H9 (cell line): ENCODE results near the gene GATA2. TPM values are rescaled to one million over a fixed set of nuclear protein-coding genes. Genes with fewer than 3 reads are reported as not detected.

Experiments used
- DNase-seq: peaks from one replicate; pipeline ENCODE4 v3.0.0-alpha.2; 2017
- H2AFZ ChIP-seq: one replicate; pipeline ENCODE4 v1.6.1; 2013; ENCODE audit warnings: mild to moderate bottlenecking, low read length, control low read depth, moderate library complexity
- H2AK5ac ChIP-seq: 2 replicates; pipeline ENCODE4 v1.6.1; 2013; ENCODE audit warnings: low read length, control low read depth, mixed read lengths; ENCODE audit not compliant: insufficient read length
- H2BK120ac ChIP-seq: one replicate; pipeline ENCODE4 v1.6.1; 2013; ENCODE audit warnings: low read depth, mild to moderate bottlenecking, low read length, control low read depth, inconsistent platforms; ENCODE audit not compliant: poor library complexity, severe bottlenecking
- H2BK12ac ChIP-seq: 2 replicates; pipeline ENCODE4 v1.6.1; 2013; ENCODE audit warnings: low read length, control low read depth, mixed read lengths, low read depth; ENCODE audit not compliant: insufficient read length
- H2BK15ac ChIP-seq: 2 replicates; pipeline ENCODE4 v1.6.1; 2013; ENCODE audit warnings: low read depth, low read length, control low read depth
- H2BK20ac ChIP-seq: one replicate; pipeline ENCODE4 v1.6.1; 2013; ENCODE audit warnings: low read depth, mild to moderate bottlenecking, low read length, control low read depth, inconsistent platforms; ENCODE audit not compliant: poor library complexity, severe bottlenecking
- H2BK5ac ChIP-seq: 2 replicates; pipeline ENCODE4 v1.6.1; 2013; ENCODE audit warnings: low read length, control low read depth, mixed read lengths; ENCODE audit not compliant: insufficient read length
- H3K14ac ChIP-seq: 2 replicates; pipeline ENCODE4 v1.6.1; 2013; ENCODE audit warnings: low read length, control low read depth; ENCODE audit not compliant: insufficient read depth
- H3K18ac ChIP-seq: 2 replicates; pipeline ENCODE4 v1.6.1; 2013; ENCODE audit warnings: low read depth, mild to moderate bottlenecking, mixed read lengths, low read length, control low read depth; ENCODE audit not compliant: insufficient read length
- H3K23ac ChIP-seq: 2 replicates; pipeline ENCODE4 v1.6.1; 2013; ENCODE audit warnings: low read length, control low read depth, mixed read lengths, low read depth; ENCODE audit not compliant: insufficient read length
- H3K23me2 ChIP-seq: 2 replicates; pipeline ENCODE4 v1.6.1; 2013; ENCODE audit warnings: low read depth, mild to moderate bottlenecking, mixed read lengths, low read length, control low read depth; ENCODE audit not compliant: insufficient read length, poor library complexity, severe bottlenecking
- H3K27ac ChIP-seq: 2 replicates; pipeline ENCODE4 v1.5.1; 2013; ENCODE audit warnings: low read length, control low read depth, mixed read lengths, low read depth; ENCODE audit not compliant: insufficient read length
- H3K27me3 ChIP-seq: 2 replicates; pipeline ENCODE4 v1.6.1; 2013; ENCODE audit warnings: low read length, control low read depth, inconsistent platforms; ENCODE audit not compliant: insufficient read depth
- H3K4ac ChIP-seq: 2 replicates; pipeline ENCODE4 v1.6.1; 2013; ENCODE audit warnings: low read depth, mild to moderate bottlenecking, control low read depth, inconsistent platforms, low read length, moderate library complexity
- H3K4me1 ChIP-seq: 2 replicates; pipeline ENCODE4 v1.6.1; 2013; ENCODE audit warnings: low read length, control low read depth, inconsistent platforms; ENCODE audit not compliant: insufficient read depth
- H3K4me2 ChIP-seq: 2 replicates; pipeline ENCODE4 v1.6.1; 2013; ENCODE audit warnings: low read length, control low read depth, mixed read lengths; ENCODE audit not compliant: insufficient read length, insufficient read depth
- H3K56ac ChIP-seq: 2 replicates; pipeline ENCODE4 v1.6.1; 2013; ENCODE audit warnings: low read depth, mild to moderate bottlenecking, mixed read lengths, low read length, control low read depth; ENCODE audit not compliant: insufficient read length
- H3K79me1 ChIP-seq: 2 replicates; pipeline ENCODE4 v1.6.1; 2013; ENCODE audit warnings: low read depth, mild to moderate bottlenecking, moderate library complexity, low read length, control low read depth, inconsistent platforms; ENCODE audit not compliant: insufficient read depth, poor library complexity, severe bottlenecking
- H3K79me2 ChIP-seq: 2 replicates; pipeline ENCODE4 v1.6.1; 2013; ENCODE audit warnings: low read length, control low read depth, inconsistent platforms; ENCODE audit not compliant: insufficient read depth
- H3K9ac ChIP-seq: 2 replicates; pipeline ENCODE4 v1.6.1; 2013; ENCODE audit warnings: low read length, control low read depth, mixed read lengths; ENCODE audit not compliant: insufficient read length; ENCODE audit errors: extremely low read depth
- H3K9me3 ChIP-seq: one replicate; pipeline ENCODE4 v1.6.1; 2013; ENCODE audit warnings: low read depth, low read length, inconsistent platforms; ENCODE audit not compliant: control insufficient read depth
- H3T11ph ChIP-seq: one replicate; pipeline ENCODE4 v1.6.1; 2013; ENCODE audit warnings: mild to moderate bottlenecking, low read length, control low read depth, inconsistent platforms
- H4K20me1 ChIP-seq: one replicate; pipeline ENCODE4 v1.6.1; 2013; ENCODE audit not compliant: control insufficient read depth, insufficient read length, insufficient read depth
- H4K5ac ChIP-seq: 2 replicates; pipeline ENCODE4 v1.6.1; 2013; ENCODE audit warnings: low read depth, mild to moderate bottlenecking, mixed read lengths, low read length, control low read depth; ENCODE audit not compliant: insufficient read length
- H4K8ac ChIP-seq: replicated peaks from 2 replicates; pipeline ENCODE4 v1.6.1; 2013; ENCODE audit warnings: low read length, control low read depth, mixed read lengths, low read depth; ENCODE audit not compliant: insufficient read length
- H4K91ac ChIP-seq: 2 replicates; pipeline ENCODE4 v1.6.1; 2013; ENCODE audit warnings: low read depth, mild to moderate bottlenecking, moderate library complexity, mixed read lengths, low read length, control low read depth; ENCODE audit not compliant: insufficient read length
- H3K27ac Mint-ChIP-seq, 3 experiments: 2 replicates in 2 of 3; 3 replicates in 1 of 3; pipeline ENCODE4 v1.8.0; 2020 to 2021; ENCODE audit warnings: mixed read lengths in 3 of 3, mild to moderate bottlenecking in 1 of 3, moderate library complexity in 1 of 3
- H3K27me3 Mint-ChIP-seq: 2 replicates; pipeline ENCODE4 v1.8.0; 2021; ENCODE audit warnings: low read depth, mild to moderate bottlenecking, moderate library complexity, mixed read lengths
- H3K36me3 Mint-ChIP-seq, 3 experiments: 2 replicates in 2 of 3; 3 replicates in 1 of 3; pipeline ENCODE4 v1.8.0; 2020 to 2021; ENCODE audit warnings: low read depth in 3 of 3, mixed read lengths in 3 of 3; ENCODE audit not compliant: insufficient read depth in 1 of 3
- H3K4me1 Mint-ChIP-seq, 2 experiments: 2 replicates each; pipeline ENCODE4 v1.8.0; 2020; ENCODE audit warnings: mixed read lengths in 2 of 2
- H3K4me3 Mint-ChIP-seq, 2 experiments: 2 replicates in 1 of 2; 3 replicates in 1 of 2; pipeline ENCODE4 v1.8.0; 2020 to 2021; ENCODE audit warnings: mild to moderate bottlenecking in 2 of 2, mixed read lengths in 2 of 2, moderate library complexity in 1 of 2
- H3K9me3 Mint-ChIP-seq, 2 experiments: 2 replicates in 1 of 2; 3 replicates in 1 of 2; pipeline ENCODE4 v1.8.0; 2020; ENCODE audit warnings: mild to moderate bottlenecking in 2 of 2, mixed read lengths in 2 of 2, moderate library complexity in 1 of 2
- WGBS: extraction: QIAGEN DNeasy Blood & Tissue Kit; methylation state at CpG from one replicate; pipeline ENCODE4 v1.1.7; 2013; ENCODE audit warnings: missing lambda C conversion rate, low lambda C conversion rate, mixed read lengths; ENCODE audit not compliant: insufficient read length; ENCODE audit errors: extremely low coverage; 5-methylcytosine and 5-hydroxymethylcytosine counted together
- total RNA-seq: library from RNA; stranded (reverse); gene quantifications from 2 replicates; pipeline ENCODE4 v1.2.1, GENCODE V29; 2021
- TF ChIP-seq, protein P1 (sequence below): fragments of 200-600 bp; sonication (generic); conservative IDR thresholded peaks from 3 replicates; pipeline ENCODE4 v1.8.0; 2021; ENCODE audit warnings: antibody characterized with exemption, mild to moderate bottlenecking

The GATA2 gene
- total RNA-seq, 1 experiment from 2014 or later, result 1.9 TPM

DNA sequence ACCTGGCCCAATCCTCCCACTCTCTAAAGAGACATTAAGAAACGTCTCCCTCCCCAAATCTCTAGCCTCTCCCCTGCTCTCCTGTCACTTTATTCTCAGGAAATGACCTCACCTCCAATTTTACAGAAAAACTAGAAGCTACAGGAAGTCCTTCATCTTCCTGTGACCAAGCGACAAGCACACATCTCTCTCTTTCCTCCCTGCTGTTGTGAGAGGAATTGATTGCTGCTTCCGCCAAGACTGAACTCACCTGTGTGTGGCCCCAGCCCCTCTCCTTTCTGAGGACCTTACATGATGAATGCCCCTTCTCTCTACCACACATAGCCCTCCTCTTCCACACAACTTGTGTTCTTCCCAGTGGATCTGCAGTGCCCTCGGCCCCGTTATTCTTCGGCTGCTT lies 44.5 kb downstream of the GATA2 start:
- TF ChIP-seq, protein P1, sequence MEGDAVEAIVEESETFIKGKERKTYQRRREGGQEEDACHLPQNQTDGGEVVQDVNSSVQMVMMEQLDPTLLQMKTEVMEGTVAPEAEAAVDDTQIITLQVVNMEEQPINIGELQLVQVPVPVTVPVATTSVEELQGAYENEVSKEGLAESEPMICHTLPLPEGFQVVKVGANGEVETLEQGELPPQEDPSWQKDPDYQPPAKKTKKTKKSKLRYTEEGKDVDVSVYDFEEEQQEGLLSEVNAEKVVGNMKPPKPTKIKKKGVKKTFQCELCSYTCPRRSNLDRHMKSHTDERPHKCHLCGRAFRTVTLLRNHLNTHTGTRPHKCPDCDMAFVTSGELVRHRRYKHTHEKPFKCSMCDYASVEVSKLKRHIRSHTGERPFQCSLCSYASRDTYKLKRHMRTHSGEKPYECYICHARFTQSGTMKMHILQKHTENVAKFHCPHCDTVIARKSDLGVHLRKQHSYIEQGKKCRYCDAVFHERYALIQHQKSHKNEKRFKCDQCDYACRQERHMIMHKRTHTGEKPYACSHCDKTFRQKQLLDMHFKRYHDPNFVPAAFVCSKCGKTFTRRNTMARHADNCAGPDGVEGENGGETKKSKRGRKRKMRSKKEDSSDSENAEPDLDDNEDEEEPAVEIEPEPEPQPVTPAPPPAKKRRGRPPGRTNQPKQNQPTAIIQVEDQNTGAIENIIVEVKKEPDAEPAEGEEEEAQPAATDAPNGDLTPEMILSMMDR, result no peak
- Histone ChIP-seq H3K79me2 (no peaks in the 10 kb centered on the region), H3K4me1 (no peaks in the 10 kb centered on the region), H2BK120ac (no peak overlapping the region), H2AK5ac (no peak overlapping the region), H3K18ac (no peak overlapping the region), H3K27me3 (no peaks in the 10 kb centered on the region; the same call in 1 of the 2 replicates), H3K9ac (no peak overlapping the region), H2BK20ac (no peak overlapping the region), H3K27ac (no peak overlapping the region), H3K4me2 (no peak overlapping the region), H2BK15ac (no peak overlapping the region), H3K14ac (no peak overlapping the region; the same call in 1 of the 2 replicates), H3T11ph (no peak overlapping the region), H3K79me1 (no peaks in the 10 kb centered on the region), H2BK12ac (no peak overlapping the region), H3K9me3 (no peaks in the 10 kb centered on the region), H2AFZ (no peak overlapping the region), H4K91ac (no peak overlapping the region), H2BK5ac (no peak overlapping the region), H3K23ac (no peak overlapping the region), H3K4ac (no peak overlapping the region), H3K56ac (no peak overlapping the region), H4K20me1 (peaks cover 2% of the 10 kb centered on the region), H3K23me2 (no peaks in the 10 kb centered on the region), H4K8ac (no peak overlapping the region), H4K5ac (no peak overlapping the region)
- no CpG with 5 or more reads among the region's 6 CpGs for WGBS
- Mint-ChIP-seq H3K4me3 (no peak overlapping the region), H3K27me3 (peaks cover 82% of the 10 kb centered on the region), H3K36me3 (no peaks in the 10 kb centered on the region; a peak in 1 of 7 replicates), H3K27ac (no peak overlapping the region), H3K4me1 (peaks cover 4 to 5% of the 10 kb centered on the region in 2 experiments), H3K9me3 (peaks cover 5 to 12% of the 10 kb centered on the region in 2 experiments)
- no peak for DNase-seq
